Neural cell (in vitro differentiated cells): ENCODE results near the gene FFAR4.
"Not testable (repeated sequence)": the region's sequence is repeated elsewhere in the genome, so short reads cannot be mapped to it uniquely, and the experiment has no call there.

Experiments used
- CTCF ChIP-seq: fragments of 450-650 bp; IDR thresholded peaks from 2 replicates; pipeline ENCODE4 v1.5.1; 2014; ENCODE audit warnings: antibody characterized with exemption, mild to moderate bottlenecking, moderate library complexity; ENCODE audit not compliant: poor library complexity, severe bottlenecking
- TAF1 ChIP-seq: IDR thresholded peaks from 2 replicates; pipeline ENCODE4 v1.6.1; 2012; ENCODE audit warnings: low read depth

GRCh38 chr10:93540871-93541270 is 25.6 kb upstream of the FFAR4 start:
- TF ChIP-seq CTCF, TAF1: not testable (repeated sequence)
